HG02943 (cell line): ENCODE measurements around the gene DAZ3.
"Not testable (repeated sequence)": the region's sequence is repeated elsewhere in the genome, so short reads cannot be mapped to it uniquely, and the experiment has no call there.

Experiments
- ATAC-seq: cut with Tn5 transposase; IDR thresholded peaks from one replicate; pipeline ENCODE4 v1.9.1; 2021; ENCODE audit warnings: mild to moderate bottlenecking, low read depth, moderate library complexity; ENCODE audit not compliant: unreplicated experiment

DAZ3 gene

GRCh38 chrY:24813293-24813692 lies at the start of gene DAZ3:
DAZ3 (minus strand) TSS chrY:24813393; CDS start chrY:24813185, 208 bp downstream.
- not testable (repeated sequence) for ATAC-seq

- not testable (repeated sequence) for ATAC-seq
These were observed 20.4 kb upstream of the DAZ3 start, which contains the start of gene DAZ4 for GRCh38 chrY:24833619-24834018. DAZ4 (plus strand) TSS chrY:24833919; CDS start chrY:24834127, 208 bp downstream.

GRCh38 chrY:24825069-24825468 lies 11.9 kb upstream of the DAZ3 start:
- not testable (repeated sequence) for ATAC-seq

GRCh38 chrY:24824184-24824879 lies 11.1 kb upstream of the DAZ3 start:
- ATAC-seq = not testable (repeated sequence)

- not testable (repeated sequence) for ATAC-seq
These were observed 8.6 kb upstream of the DAZ3 start for GRCh38 chrY:24821836-24822235.
